Upper lobe of left lung (tissue), 4 donors: ENCODE measurements around the gene GPC5.

ENCODE experiments used
- POLR2A ChIP-seq, 4 donors: fragments of 450-650 bp; IDR thresholded peaks; one replicate each; pipeline ENCODE4 v1.5.1; 2016 to 2017; ENCODE audit warnings: antibody characterized with exemption in 4 of 4, mild to moderate bottlenecking in 2 of 4
- TF ChIP-seq, protein P1 (sequence below), 6 experiments: fragments of 450-650 bp in 4 of 6; fragments of 200-600 bp in 2 of 6; sonication (generic) in 2 of 6; IDR thresholded peaks; one replicate each; pipeline ENCODE4 v1.5.1; 2016 to 2019; ENCODE audit warnings: antibody characterized with exemption in 6 of 6

DNA sequence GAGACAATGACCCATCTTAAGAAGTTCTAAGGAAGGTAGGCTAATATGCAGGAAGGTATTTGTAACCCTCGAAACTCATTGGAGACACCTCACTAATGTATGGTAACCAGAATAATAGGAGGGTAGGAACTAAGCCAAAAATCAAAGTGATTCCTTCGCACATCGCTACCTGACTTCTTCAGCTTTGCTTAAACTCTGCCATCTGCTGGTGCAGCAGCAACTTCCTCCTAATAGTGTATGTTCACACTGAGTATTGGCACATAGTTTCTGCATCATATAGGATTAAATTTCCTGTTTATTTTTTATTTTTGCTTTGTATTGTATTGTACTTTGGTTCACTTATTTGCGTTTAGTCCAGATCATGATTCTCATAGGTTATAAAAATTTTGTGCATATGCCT lies 676.2 kb downstream of the GPC5 start:
- TF ChIP-seq, protein P1, sequence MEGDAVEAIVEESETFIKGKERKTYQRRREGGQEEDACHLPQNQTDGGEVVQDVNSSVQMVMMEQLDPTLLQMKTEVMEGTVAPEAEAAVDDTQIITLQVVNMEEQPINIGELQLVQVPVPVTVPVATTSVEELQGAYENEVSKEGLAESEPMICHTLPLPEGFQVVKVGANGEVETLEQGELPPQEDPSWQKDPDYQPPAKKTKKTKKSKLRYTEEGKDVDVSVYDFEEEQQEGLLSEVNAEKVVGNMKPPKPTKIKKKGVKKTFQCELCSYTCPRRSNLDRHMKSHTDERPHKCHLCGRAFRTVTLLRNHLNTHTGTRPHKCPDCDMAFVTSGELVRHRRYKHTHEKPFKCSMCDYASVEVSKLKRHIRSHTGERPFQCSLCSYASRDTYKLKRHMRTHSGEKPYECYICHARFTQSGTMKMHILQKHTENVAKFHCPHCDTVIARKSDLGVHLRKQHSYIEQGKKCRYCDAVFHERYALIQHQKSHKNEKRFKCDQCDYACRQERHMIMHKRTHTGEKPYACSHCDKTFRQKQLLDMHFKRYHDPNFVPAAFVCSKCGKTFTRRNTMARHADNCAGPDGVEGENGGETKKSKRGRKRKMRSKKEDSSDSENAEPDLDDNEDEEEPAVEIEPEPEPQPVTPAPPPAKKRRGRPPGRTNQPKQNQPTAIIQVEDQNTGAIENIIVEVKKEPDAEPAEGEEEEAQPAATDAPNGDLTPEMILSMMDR (IDR thresholded peaks at IDR 0.05), result no peak
- TF ChIP-seq POLR2A (IDR thresholded peaks at IDR 0.05), result no peak
